A549 (cell line): ENCODE data around the gene UBE2C. TPM values are rescaled to one million over a fixed set of nuclear protein-coding genes. Genes with fewer than 3 reads are reported as not detected.
A peak's percentile ranks its signal among the peaks of the same experiment; 100 is the strongest.

Experiments used
- ATAC-seq, 2 experiments: fragments of 200-7000 bp in 1 of 2; fragments of >200 bp in 1 of 2; cut with Nextera tagmentation in 1 of 2; cut with Tn5 transposase in 1 of 2; 3 replicates each; pipeline versions ENCODE4 v1.8.0 to v1.9.1; 2018 to 2020; ENCODE audit warnings: mild to moderate bottlenecking in 1 of 2, moderate library complexity in 1 of 2
- CTCF ChIA-PET: fragments of 300-600 bp; sonication (Branson Sonifier 250); formaldehyde crosslinking; extraction: SDS; loops from one replicate; lab custom pipeline; 2021; ENCODE audit warnings: antibody characterized with exemption, inconsistent platforms; lab: Yijun Ruan, JAX
- POLR2A ChIA-PET: fragments of 350-600 bp; formaldehyde crosslinking; extraction: SDS; loops from one replicate; lab custom pipeline; 2021; ENCODE audit warnings: antibody characterized with exemption, inconsistent platforms; lab: Yijun Ruan, JAX
- DNase-seq, 2 experiments: peaks; one replicate each; pipeline versions ENCODE4 v3.0.0 to v3.0.0-alpha.2; 2011 to 2016; ENCODE audit warnings: low read depth in 1 of 2, low spot score in 1 of 2
- FAIRE-seq: peaks from 2 replicates; lab custom pipeline; 2011; peaks lifted over from hg19 to GRCh38; lab: Jason Lieb, UNC
- H3K27ac ChIP-seq, 2 experiments: fragments of >200 bp; sonication (Bioruptor Twin); formaldehyde crosslinking; 3 replicates each; pipeline ENCODE4 v1.5.1; 2016 to 2017
- H3K4me1 ChIP-seq: fragments of >200 bp; sonication (Bioruptor Twin); formaldehyde crosslinking; 3 replicates; pipeline ENCODE4 v1.6.1; 2016
- H3K4me2 ChIP-seq: fragments of >200 bp; sonication (Bioruptor Twin); formaldehyde crosslinking; 3 replicates; pipeline ENCODE4 v1.6.1; 2016
- H3K4me3 ChIP-seq: fragments of >200 bp; sonication (Bioruptor Twin); formaldehyde crosslinking; 3 replicates; pipeline ENCODE4 v1.5.1; 2016
- H3K9me3 ChIP-seq: fragments of >200 bp; sonication (Bioruptor Twin); formaldehyde crosslinking; 3 replicates; pipeline ENCODE4 v1.6.1; 2016
- BHLHE40 ChIP-seq: IDR thresholded peaks from 2 replicates; pipeline ENCODE4 v1.6.1; 2012; ENCODE audit warnings: low read depth, low read length, inconsistent platforms
- CHD4 ChIP-seq: fragments of 200-600 bp; sonication (generic); IDR thresholded peaks from 2 replicates; pipeline ENCODE4 v1.6.1; 2016; ENCODE audit warnings: antibody characterized with exemption, mild to moderate bottlenecking, borderline replicate concordance
- FOSL2 ChIP-seq, 2 experiments: fragments of 450-650 bp in 1 of 2; fragments of >200 bp in 1 of 2; sonication (Bioruptor Twin) in 1 of 2; formaldehyde crosslinking; IDR thresholded peaks; 2 replicates each; pipeline versions ENCODE4 v1.5.0 to v1.6.1; 2016 to 2020; ENCODE audit warnings: mild to moderate bottlenecking in 1 of 2, moderate library complexity in 1 of 2
- HES2 ChIP-seq: fragments of >200 bp; sonication (Bioruptor Twin); formaldehyde crosslinking; IDR thresholded peaks from 2 replicates; pipeline ENCODE4 v1.6.1; 2016
- HEYL ChIP-seq: fragments of 250-450 bp; sonication (Bioruptor Pico); IDR thresholded peaks from 2 replicates; pipeline ENCODE4 v1.8.0; 2021; ENCODE audit warnings: mild to moderate bottlenecking, moderate library complexity
- HMGXB4 ChIP-seq: fragments of 250-450 bp; sonication (Bioruptor Pico); IDR thresholded peaks from 2 replicates; pipeline ENCODE4 v1.5.0; 2021; ENCODE audit warnings: mild to moderate bottlenecking, moderate library complexity, borderline replicate concordance
- HOXA7 ChIP-seq: fragments of 250-450 bp; sonication (Bioruptor Pico); IDR thresholded peaks from 2 replicates; pipeline ENCODE4 v1.5.0; 2020; ENCODE audit warnings: mild to moderate bottlenecking, moderate library complexity
- JUN ChIP-seq, 2 experiments: fragments of >200 bp; sonication (Bioruptor Twin); formaldehyde crosslinking; IDR thresholded peaks; 2 replicates in 1 of 2; 3 replicates in 1 of 2; pipeline ENCODE4 v1.6.1; 2016 to 2017
- JUNB ChIP-seq: fragments of >200 bp; sonication (Bioruptor Twin); formaldehyde crosslinking; IDR thresholded peaks from 2 replicates; pipeline ENCODE4 v1.6.1; 2016
- NFE2L2 ChIP-seq: fragments of 150-350 bp; conservative IDR thresholded peaks from 2 replicates; pipeline ENCODE4 v1.6.1; 2014; ENCODE audit warnings: low read length
- PHF8 ChIP-seq: fragments of 200-600 bp; sonication (generic); IDR thresholded peaks from 2 replicates; pipeline ENCODE4 v1.6.1; 2016; ENCODE audit warnings: low read depth, mild to moderate bottlenecking, antibody characterized with exemption, moderate library complexity, borderline replicate concordance
- POLR2A ChIP-seq: IDR thresholded peaks from 2 replicates; pipeline ENCODE4 v1.6.1; 2012; ENCODE audit warnings: mild to moderate bottlenecking, low read length
- POLR2AphosphoS2 ChIP-seq: conservative IDR thresholded peaks from 2 replicates; pipeline ENCODE4 v1.6.1; 2012; ENCODE audit warnings: low read length, improper control_type of control experiment, inconsistent platforms
- RAD21 ChIP-seq, 2 experiments: fragments of >200 bp in 1 of 2; sonication (Bioruptor Twin) in 1 of 2; formaldehyde crosslinking in 1 of 2; IDR thresholded peaks in 1 of 2; conservative IDR thresholded peaks in 1 of 2; 2 replicates in 1 of 2; 3 replicates in 1 of 2; pipeline ENCODE4 v1.6.1; 2012 to 2018; ENCODE audit warnings: inconsistent platforms in 1 of 2
- RCOR1 ChIP-seq: fragments of 150-350 bp; IDR thresholded peaks from 2 replicates; pipeline ENCODE4 v1.6.1; 2014; ENCODE audit warnings: antibody characterized with exemption, low read length, low read depth
- TP53 ChIP-seq: fragments of 250-450 bp; sonication (Bioruptor Pico); IDR thresholded peaks from 2 replicates; pipeline ENCODE4 v1.5.0; 2021; ENCODE audit warnings: mild to moderate bottlenecking, moderate library complexity
- WGBS: methylation state at CpG from one replicate; pipeline ENCODE4 v1.1.6; 2017; ENCODE audit errors: missing lambda C conversion rate; 5-methylcytosine and 5-hydroxymethylcytosine counted together
- polyA plus RNA-seq, 4 experiments: library from polyadenylated mRNA; depleted of rRNA in 3 of 4; stranded (reverse); fragments of >200 nt; fragmentation: RNase III in 1 of 4; extraction: RNeasy Plus Mini Kit Qiagen cat#74134 plus additional on column Dnase treatment in 1 of 4; gene quantifications; 2 replicates in 3 of 4; 3 replicates in 1 of 4; pipeline ENCODE4 v1.2.3, GENCODE V29; 2011 to 2017
- TF ChIP-seq, protein P1 (sequence below): fragments of 150-350 bp; IDR thresholded peaks from 2 replicates; pipeline ENCODE4 v1.6.1; 2014; ENCODE audit warnings: low read depth, mild to moderate bottlenecking, low read length
- TF ChIP-seq, protein P2 (sequence below): IDR thresholded peaks from 2 replicates; pipeline ENCODE4 v1.6.1; 2012

UBE2C gene
- polyA plus RNA-seq, 2 of the 4 experiments (the other 2 are of a cell fraction): 123 to 189 TPM

DNA sequence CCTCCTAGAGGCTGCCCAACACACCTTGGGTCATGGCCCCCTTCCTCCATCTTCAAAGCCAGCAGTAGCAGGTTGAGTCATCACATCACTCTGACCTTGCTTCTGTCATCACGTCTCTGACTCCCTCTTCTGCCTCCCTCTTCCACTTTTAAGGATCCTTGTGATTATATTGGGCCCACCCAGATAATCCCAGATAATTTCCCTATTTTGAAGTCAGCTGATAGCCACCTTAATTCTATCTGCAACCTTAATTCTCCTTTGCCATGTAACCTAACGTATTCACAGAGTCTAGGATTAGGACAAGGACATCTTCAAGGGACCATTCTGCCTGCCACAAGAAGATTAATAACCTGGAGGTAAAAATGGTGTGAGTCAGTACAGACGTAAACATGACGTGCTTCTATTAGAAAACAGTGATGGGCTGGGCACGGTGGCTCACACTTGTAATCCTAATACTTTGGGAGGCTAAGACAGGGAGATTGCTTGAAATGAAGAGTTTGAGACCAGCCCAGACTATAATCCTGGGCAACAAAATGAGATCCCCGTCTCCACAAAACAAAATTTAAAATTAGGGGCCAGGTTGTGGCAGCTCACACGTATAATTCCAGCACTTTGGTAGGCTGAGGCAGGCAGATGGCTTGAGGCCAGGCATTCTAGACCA lies 48.2 kb downstream of the UBE2C start:
- FAIRE-seq: no peak
- 46% methylated on average over 7 of the region's 7 CpGs for WGBS
- ATAC-seq: no peak
- CTCF ChIA-PET: interaction anchor here (0.5 to 1.4 kb wide), 3 partner anchors 12 to 89 kb away, joined by 3 to 6 read pairs (median 3); no protein-coding TSS in a partner anchor
- no peak overlapping the region for H3K4me3 ChIP-seq
- H3K4me2 ChIP-seq: 0 out of 3 replicates have a peak overlapping the region, but pooled peaks have one; percentile 6
- POLR2A ChIA-PET: interaction anchor here (0.9 kb wide), 1 partner anchor 20 kb away, joined by 3 read pairs; the partner anchor contains the start of gene ZSWIM1
- no peaks in the 10 kb centered on the region for H3K9me3 ChIP-seq
- DNase-seq: peak in 1 of 2 experiments; percentile 47
- no peak for TF ChIP-seq HEYL
- H3K4me1 ChIP-seq: peaks cover 22% of the 10 kb centered on the region; the same call in 2 of the 3 replicates
- H3K27ac ChIP-seq: no peak overlapping the region

GRCh38 chr20:45861221-45862075 lies 49.0 kb downstream of the UBE2C start:
- H3K27ac ChIP-seq: no peak overlapping the region
- no peak for FAIRE-seq
- TF ChIP-seq RCOR1 (no peak), PHF8 (no peak), FOSL2 (IDR thresholded peaks at IDR 0.05) (no peak), FOSL2 (CRISPR knock-in tag; IDR thresholded peaks at IDR 0.05) (no peak), JUNB (no peak), POLR2AphosphoS2 (no peak)
- TF ChIP-seq, protein P1, sequence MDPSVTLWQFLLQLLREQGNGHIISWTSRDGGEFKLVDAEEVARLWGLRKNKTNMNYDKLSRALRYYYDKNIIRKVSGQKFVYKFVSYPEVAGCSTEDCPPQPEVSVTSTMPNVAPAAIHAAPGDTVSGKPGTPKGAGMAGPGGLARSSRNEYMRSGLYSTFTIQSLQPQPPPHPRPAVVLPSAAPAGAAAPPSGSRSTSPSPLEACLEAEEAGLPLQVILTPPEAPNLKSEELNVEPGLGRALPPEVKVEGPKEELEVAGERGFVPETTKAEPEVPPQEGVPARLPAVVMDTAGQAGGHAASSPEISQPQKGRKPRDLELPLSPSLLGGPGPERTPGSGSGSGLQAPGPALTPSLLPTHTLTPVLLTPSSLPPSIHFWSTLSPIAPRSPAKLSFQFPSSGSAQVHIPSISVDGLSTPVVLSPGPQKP: no peak
- H3K4me3 ChIP-seq: no peak overlapping the region
- no peak for ATAC-seq
- POLR2A ChIA-PET: interaction anchor here (0.9 kb wide), 1 partner anchor 19 kb away, joined by 3 read pairs; the partner anchor contains the start of gene ZSWIM1
- H3K4me2 ChIP-seq: no peak overlapping the region
- H3K4me1 ChIP-seq: peaks cover 15% of the 10 kb centered on the region; the same call in 2 of the 3 replicates
- H3K9me3 ChIP-seq: no peaks in the 10 kb centered on the region
- CTCF ChIA-PET: interaction anchor here (0.5 to 1.4 kb wide), 3 partner anchors 11 to 90 kb away, joined by 3 to 6 read pairs (median 3); no protein-coding TSS in a partner anchor
- 92% methylated on average over 7 of the region's 7 CpGs for WGBS
- DNase-seq: no peak

- H3K4me1 ChIP-seq: peaks cover 13% of the 10 kb centered on the region; the same call in 1 of the 3 replicates
- no peak overlapping the region for H3K4me3 ChIP-seq
- H3K9me3 ChIP-seq: no peaks in the 10 kb centered on the region
- TF ChIP-seq, protein P2, sequence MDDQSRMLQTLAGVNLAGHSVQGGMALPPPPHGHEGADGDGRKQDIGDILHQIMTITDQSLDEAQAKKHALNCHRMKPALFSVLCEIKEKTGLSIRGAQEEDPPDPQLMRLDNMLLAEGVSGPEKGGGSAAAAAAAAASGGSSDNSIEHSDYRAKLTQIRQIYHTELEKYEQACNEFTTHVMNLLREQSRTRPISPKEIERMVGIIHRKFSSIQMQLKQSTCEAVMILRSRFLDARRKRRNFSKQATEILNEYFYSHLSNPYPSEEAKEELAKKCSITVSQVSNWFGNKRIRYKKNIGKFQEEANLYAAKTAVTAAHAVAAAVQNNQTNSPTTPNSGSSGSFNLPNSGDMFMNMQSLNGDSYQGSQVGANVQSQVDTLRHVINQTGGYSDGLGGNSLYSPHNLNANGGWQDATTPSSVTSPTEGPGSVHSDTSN: no peak
- TF ChIP-seq RCOR1: no peak
- no peak for TF ChIP-seq TP53
- TF ChIP-seq HMGXB4 (CRISPR knock-in tag): no peak
- no peak for TF ChIP-seq NFE2L2
- TF ChIP-seq BHLHE40: no peak
- TF ChIP-seq POLR2A: no peak
- no peak for TF ChIP-seq RAD21 (conservative IDR thresholded peaks at IDR 0.05 in 1 of 2, IDR thresholded peaks at IDR 0.05 in 1 of 2)
- no peak for TF ChIP-seq JUN (IDR thresholded peaks at IDR 0.05)
- TF ChIP-seq HES2: no peak
- TF ChIP-seq HOXA7 (CRISPR knock-in tag): no peak
- TF ChIP-seq CHD4: no peak
- ChIA-PET POLR2A (interaction anchor here (1.3 kb wide), 1 partner anchor 30 kb away, joined by 3 read pairs; the partner anchor contains the start of gene SNX21), CTCF (interaction anchor here (1.0 kb wide), 1 partner anchor 12 kb away, joined by 3 read pairs; no protein-coding TSS in a partner anchor)
- no peak overlapping the region for H3K27ac ChIP-seq
- ATAC-seq (no peak), DNase-seq (no peak), FAIRE-seq (no peak)
- WGBS: 72% methylated on average over 7 of the region's 7 CpGs
- H3K4me2 ChIP-seq: no peak overlapping the region
Observed at GRCh38 chr20:45863543-45864470, 51.4 kb downstream of the UBE2C start.
